H7 (cell line): Measurements from ENCODE around the gene CCDC110. TPM values are rescaled to one million over a fixed set of nuclear protein-coding genes. Genes with fewer than 3 reads are reported as not detected.

Source experiments
- DNase-seq: peaks from one replicate; pipeline ENCODE4 v3.0.0; 2012
- H3K27me3 ChIP-seq: 2 replicates; pipeline ENCODE4 v1.6.0; 2011; ENCODE audit warnings: mild to moderate bottlenecking, low read length; ENCODE audit not compliant: control insufficient read depth, insufficient read depth
- H3K36me3 ChIP-seq: replicated peaks from 2 replicates; pipeline ENCODE4 v1.5.1; 2011; ENCODE audit warnings: low read length; ENCODE audit not compliant: control insufficient read depth, insufficient read depth
- H3K4me3 ChIP-seq: 2 replicates; pipeline ENCODE4 v1.5.1; 2011; ENCODE audit warnings: low read depth, mild to moderate bottlenecking, control low read depth, low read length, moderate library complexity; ENCODE audit not compliant: insufficient read depth
- total RNA-seq: library from RNA; depleted of rRNA; stranded (reverse); fragments of >200 nt; shearing (Covaris generic); gene quantifications from 2 replicates; pipeline ENCODE4 v1.2.3, GENCODE V29; 2014

Gene CCDC110
- total RNA-seq, 1 experiment from 2014 or later: 0.28 TPM

GRCh38 chr4:185500576-185500975 lies 29.0 kb upstream of the CCDC110 start:
- no peak for DNase-seq
- Histone ChIP-seq H3K4me3 (no peak overlapping the region), H3K36me3 (no peaks in the 10 kb centered on the region), H3K27me3 (no peaks in the 10 kb centered on the region)

DNA sequence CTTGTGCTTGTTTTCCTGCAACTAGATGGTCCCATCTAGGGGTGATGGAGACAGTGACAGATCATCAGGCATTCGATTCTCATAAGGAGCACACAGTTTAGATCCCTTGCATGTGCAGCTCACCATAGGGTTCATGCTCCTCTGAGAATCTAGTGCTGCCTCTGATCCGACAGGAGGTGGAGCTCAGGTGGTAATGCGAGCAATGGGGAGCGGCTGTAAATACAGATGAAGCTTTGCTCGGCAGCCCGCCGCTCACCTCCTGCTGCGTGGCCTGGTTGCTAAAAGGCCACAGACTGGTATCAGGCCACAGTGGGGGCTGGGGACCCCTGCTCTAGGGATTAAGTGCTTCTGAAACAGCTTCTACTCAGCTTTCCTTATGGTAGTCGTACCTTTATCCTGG lies 28.5 kb upstream of the CCDC110 start:
- Histone ChIP-seq H3K4me3 (no peak overlapping the region), H3K36me3 (no peaks in the 10 kb centered on the region), H3K27me3 (no peaks in the 10 kb centered on the region)
- DNase-seq: no peak

GRCh38 chr4:185488650-185489049 lies 17.1 kb upstream of the CCDC110 start:
- DNase-seq: no peak
- Histone ChIP-seq H3K27me3 (peaks cover 3% of the 10 kb centered on the region; the same call in 1 of the 2 replicates), H3K4me3 (no peak overlapping the region), H3K36me3 (no peaks in the 10 kb centered on the region)

- no peak for DNase-seq
- Histone ChIP-seq H3K4me3 (no peak overlapping the region), H3K27me3 (peaks cover 45% of the 10 kb centered on the region), H3K36me3 (no peaks in the 10 kb centered on the region)
These were observed 9.9 kb upstream of the CCDC110 start for GRCh38 chr4:185481401-185481800.

DNA sequence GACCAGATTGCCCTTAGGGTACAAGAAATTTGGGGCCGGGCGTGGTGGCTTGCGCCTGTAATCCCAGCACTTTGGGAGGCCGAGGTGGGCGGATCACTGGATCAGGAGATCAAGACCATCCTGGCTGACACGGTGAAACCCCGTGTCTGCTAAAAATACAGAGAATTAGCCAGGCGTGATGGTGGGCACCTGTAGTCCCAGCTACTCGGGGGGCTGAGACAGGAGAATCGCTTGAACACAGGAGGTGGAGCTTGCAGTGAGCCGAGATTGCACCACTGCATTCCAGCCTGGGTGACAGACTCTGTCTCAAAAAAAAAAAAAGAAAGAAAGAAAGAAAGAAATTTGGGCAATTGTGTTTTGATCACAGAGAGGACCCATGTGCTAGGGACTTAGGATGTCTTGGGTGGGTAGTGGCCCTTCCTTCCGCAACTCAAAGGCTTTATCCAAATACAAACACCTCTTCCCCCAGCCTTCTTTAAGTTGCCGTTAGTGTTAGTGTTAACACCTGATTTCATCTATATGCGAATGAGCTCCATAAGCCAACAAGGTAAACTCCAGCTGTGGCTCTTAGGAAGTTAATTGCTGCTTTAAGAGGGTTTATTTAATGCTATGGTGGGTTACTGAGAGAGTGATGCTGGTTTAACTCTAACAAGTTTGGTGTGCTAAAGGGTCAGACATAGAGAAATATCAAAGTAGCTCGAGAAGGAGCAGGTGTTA lies 8.6 kb upstream of the CCDC110 start:
- peaks cover 45% of the 10 kb centered on the region for H3K27me3 ChIP-seq
- no peak for DNase-seq
- no peak overlapping the region for H3K4me3 ChIP-seq
- no peaks in the 10 kb centered on the region for H3K36me3 ChIP-seq

GRCh38 chr4:185479507-185479971 lies 8.0 kb upstream of the CCDC110 start:
- DNase-seq: no peak
- Histone ChIP-seq H3K4me3 (no peak overlapping the region), H3K27me3 (peaks cover 45% of the 10 kb centered on the region), H3K36me3 (no peaks in the 10 kb centered on the region)

GRCh38 chr4:185473247-185473646 lies 1.7 kb upstream of the CCDC110 start:
- peaks cover 38% of the 10 kb centered on the region for H3K27me3 ChIP-seq
- H3K4me3 ChIP-seq: no peak overlapping the region
- DNase-seq: no peak
- no peaks in the 10 kb centered on the region for H3K36me3 ChIP-seq

DNA sequence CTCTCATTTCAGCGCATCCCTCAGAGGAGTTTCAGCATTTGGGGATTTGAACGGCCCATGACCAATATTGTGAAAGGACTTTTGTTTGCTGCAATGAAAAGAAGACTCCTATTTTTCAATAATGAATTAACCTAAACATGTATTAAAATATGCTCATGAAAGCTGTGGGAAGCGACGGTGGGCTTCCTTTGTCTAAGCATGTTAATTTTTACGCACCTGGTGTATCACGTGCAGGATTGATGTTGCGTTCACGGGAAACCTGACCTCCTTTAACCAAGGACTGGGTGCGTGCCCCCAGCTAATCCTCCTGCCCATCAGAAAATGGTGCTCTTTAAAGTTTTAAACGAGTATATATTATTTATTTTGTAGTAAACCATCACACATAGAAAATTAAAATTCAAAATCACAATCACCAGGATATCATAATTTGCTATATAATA lies 590 bp upstream of the CCDC110 start:
- Histone ChIP-seq H3K27me3 (peaks cover 33% of the 10 kb centered on the region), H3K4me3 (peak overlapping the region; percentile 80), H3K36me3 (no peaks in the 10 kb centered on the region)
- no peak for DNase-seq

GRCh38 chr4:185470501-185471195 lies 885 bp downstream of the CCDC110 start:
- peak overlapping the region; percentile 65 for H3K4me3 ChIP-seq
- DNase-seq: peak; percentile 41
- H3K27me3 ChIP-seq: peaks cover 33% of the 10 kb centered on the region
- no peaks in the 10 kb centered on the region for H3K36me3 ChIP-seq

GRCh38 chr4:185469580-185470154 lies 1.9 kb downstream of the CCDC110 start:
- no peak overlapping the region for H3K4me3 ChIP-seq
- H3K27me3 ChIP-seq: peaks cover 33% of the 10 kb centered on the region
- DNase-seq: no peak
- no peaks in the 10 kb centered on the region for H3K36me3 ChIP-seq

- Histone ChIP-seq H3K4me3 (no peak overlapping the region), H3K27me3 (peaks cover 33% of the 10 kb centered on the region), H3K36me3 (no peaks in the 10 kb centered on the region)
- DNase-seq: no peak
These were observed 2.5 kb downstream of the CCDC110 start for GRCh38 chr4:185468999-185469398.

DNA sequence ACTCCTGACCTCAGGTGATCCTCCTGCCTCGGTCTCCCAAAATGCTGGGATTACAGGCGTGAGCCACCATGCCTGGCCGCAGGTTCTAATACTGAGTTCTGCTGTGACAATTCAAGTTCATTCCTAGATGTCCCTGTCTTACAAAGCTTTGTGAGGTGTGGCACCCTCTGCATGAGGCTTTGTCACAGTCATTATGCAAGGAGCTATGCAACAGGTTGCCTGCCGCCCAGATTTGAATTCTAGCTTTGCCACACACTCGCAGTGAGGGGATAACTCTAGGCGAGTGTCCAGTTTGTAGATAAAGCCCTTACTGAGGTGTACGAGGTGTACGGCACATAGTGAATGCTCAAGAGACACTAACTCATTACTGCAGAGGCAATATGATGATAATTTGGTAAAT lies 3.5 kb downstream of the CCDC110 start:
- Histone ChIP-seq H3K27me3 (peaks cover 31% of the 10 kb centered on the region), H3K36me3 (no peaks in the 10 kb centered on the region), H3K4me3 (no peak overlapping the region)
- DNase-seq: no peak

GRCh38 chr4:185467101-185467500 lies 4.4 kb downstream of the CCDC110 start:
- no peak for DNase-seq
- Histone ChIP-seq H3K27me3 (peaks cover 27% of the 10 kb centered on the region), H3K36me3 (no peaks in the 10 kb centered on the region), H3K4me3 (no peak overlapping the region)

GRCh38 chr4:185465707-185466106 lies 5.8 kb downstream of the CCDC110 start:
- Histone ChIP-seq H3K27me3 (peaks cover 20% of the 10 kb centered on the region), H3K36me3 (no peaks in the 10 kb centered on the region), H3K4me3 (no peak overlapping the region)
- no peak for DNase-seq

- no peak for DNase-seq
- no peak overlapping the region for H3K4me3 ChIP-seq
- no peaks in the 10 kb centered on the region for H3K36me3 ChIP-seq
- peaks cover 12% of the 10 kb centered on the region; the same call in 1 of the 2 replicates for H3K27me3 ChIP-seq
These were observed 6.6 kb downstream of the CCDC110 start for GRCh38 chr4:185464887-185465286.
